HepG2 (cell line): ENCODE data around the gene ORMDL3. TPM values are rescaled to one million over a fixed set of nuclear protein-coding genes. Genes with fewer than 3 reads are reported as not detected.

ENCODE experiments used
- DNMT1 ChIP-seq: sonication (generic); formaldehyde crosslinking; IDR thresholded peaks from 2 replicates; pipeline ENCODE4 v1.5.1; 2020; ENCODE audit warnings: mild to moderate bottlenecking, missing genetic modification reagents
- EHMT2 ChIP-seq: fragments of 200-600 bp; sonication (generic); IDR thresholded peaks from 2 replicates; pipeline ENCODE4 v1.7.0; 2017; ENCODE audit warnings: antibody characterized with exemption, low read depth, low read length, borderline replicate concordance
- EP300 ChIP-seq, 3 experiments: sonication (generic) in 1 of 3; formaldehyde crosslinking in 1 of 3; IDR thresholded peaks; 2 replicates each; pipeline versions ENCODE4 v1.5.1 to v1.6.1; 2011 to 2020; ENCODE audit warnings: low read depth in 2 of 3, low read length in 2 of 3, borderline replicate concordance in 1 of 3, improper control_type of control experiment in 1 of 3, mild to moderate bottlenecking in 1 of 3, missing genetic modification reagents in 1 of 3, moderate library complexity in 1 of 3
- FOXM1 ChIP-seq: sonication (generic); formaldehyde crosslinking; IDR thresholded peaks from 2 replicates; pipeline ENCODE4 v1.5.0; 2020; ENCODE audit warnings: missing genetic modification reagents
- SIN3B ChIP-seq: fragments of 150-350 bp; IDR thresholded peaks from 2 replicates; pipeline ENCODE4 v1.6.1; 2014; ENCODE audit warnings: low read length
- TAF15 ChIP-seq: fragments of 200-400 bp; formaldehyde crosslinking; IDR thresholded peaks from one replicate; pipeline ENCODE4 v1.6.1; 2018; ENCODE audit warnings: mild to moderate bottlenecking, low read depth, low read length; ENCODE audit not compliant: poor library complexity, severe bottlenecking
- ZBTB10 ChIP-seq: sonication (generic); formaldehyde crosslinking; IDR thresholded peaks from 2 replicates; pipeline ENCODE4 v1.4.0; 2020; ENCODE audit warnings: missing genetic modification reagents, borderline replicate concordance
- ZHX1 ChIP-seq: sonication (generic); formaldehyde crosslinking; IDR thresholded peaks from 2 replicates; pipeline ENCODE4 v1.8.1; 2022; ENCODE audit warnings: low read depth, mild to moderate bottlenecking, missing genetic modification reagents
- ZNF136 ChIP-seq: sonication (generic); formaldehyde crosslinking; IDR thresholded peaks from 2 replicates; pipeline ENCODE4 v1.8.1; 2022; ENCODE audit warnings: low read depth, mild to moderate bottlenecking, moderate library complexity, missing genetic modification reagents
- ZNF562 ChIP-seq: sonication (generic); formaldehyde crosslinking; IDR thresholded peaks from 2 replicates; pipeline ENCODE4 v1.8.0; 2022; ENCODE audit warnings: missing genetic modification reagents, borderline replicate concordance
- ZNF569 ChIP-seq: sonication (generic); formaldehyde crosslinking; IDR thresholded peaks from 2 replicates; pipeline ENCODE4 v1.5.0; 2020; ENCODE audit warnings: mild to moderate bottlenecking, missing genetic modification reagents, moderate library complexity, borderline replicate concordance
- polyA plus RNA-seq, 8 experiments: library from polyadenylated mRNA; depleted of rRNA in 3 of 8; stranded (reverse) in 7 of 8; unstranded in 1 of 8; fragments of >200 nt; fragmentation: Illumina TruSeq in 4 of 8; extraction: Trizol in 4 of 8; gene quantifications; 2 replicates each; pipeline versions ENCODE4 v1.2.1 to v1.2.3, GENCODE V29; 2011 to 2016; ENCODE audit warnings: low read depth in 4 of 8, missing spikeins in 1 of 8, mixed read lengths in 1 of 8; ENCODE audit not compliant: insufficient read depth in 1 of 8
- total RNA-seq, 5 experiments: library from RNA; depleted of rRNA; stranded (reverse); fragments of >200 nt; fragmentation: Illumina TruSeq; extraction: Trizol; gene quantifications; 2 replicates each; pipeline ENCODE4 v1.2.3, GENCODE V29; 2016; ENCODE audit warnings: low read depth in 1 of 5
- TF ChIP-seq, protein P1 (sequence below): IDR thresholded peaks from 2 replicates; pipeline ENCODE4 v1.6.1; 2016; ENCODE audit warnings: missing compliant biosample characterization, missing genetic modification reagents, borderline replicate concordance
- TF ChIP-seq, protein P2 (sequence below): sonication (generic); formaldehyde crosslinking; IDR thresholded peaks from 2 replicates; pipeline ENCODE4 v1.9.0; 2022; ENCODE audit warnings: low read depth, missing genetic modification reagents
- TF ChIP-seq, protein P3 (sequence below): sonication (generic); formaldehyde crosslinking; IDR thresholded peaks from 2 replicates; pipeline ENCODE4 v1.8.0; 2022; ENCODE audit warnings: missing genetic modification reagents, mild to moderate bottlenecking, borderline replicate concordance
- TF ChIP-seq, protein P4 (sequence below): sonication (generic); formaldehyde crosslinking; IDR thresholded peaks from 2 replicates; pipeline ENCODE4 v1.5.0; 2020; ENCODE audit warnings: missing genetic modification reagents

The ORMDL3 gene
- total and polyA plus RNA-seq, 2 of the 13 experiments (the other 11 are each of a cell fraction or from before 2014, with no cell fraction given) = 181 to 384 TPM

- TF ChIP-seq EP300 (IDR thresholded peaks at IDR 0.05; ENCODE audit: low read depth in 2 of 2, low read length in 2 of 2) (peak in 1 of 2 experiments; percentile 37; a peak in 1 of 4 replicates), EP300 (CRISPR knock-in tag; IDR thresholded peaks at IDR 0.05; ENCODE audit: borderline replicate concordance) (no peak), ZNF562 (no peak), ZNF569 (CRISPR knock-in tag) (no peak), ZBTB10 (CRISPR knock-in tag) (no peak), EHMT2 (no peak), DNMT1 (CRISPR knock-in tag) (peak; percentile 18; the same call in 1 of the 2 replicates), ZNF136 (CRISPR knock-in tag) (peak; percentile 22; the same call in 1 of the 2 replicates), SIN3B (peak; percentile 77), FOXM1 (CRISPR knock-in tag) (no peak), TAF15 (peak; percentile 3), ZHX1 (CRISPR knock-in tag) (peak; percentile 73; the same call in 1 of the 2 replicates)
- TF ChIP-seq, protein P1, sequence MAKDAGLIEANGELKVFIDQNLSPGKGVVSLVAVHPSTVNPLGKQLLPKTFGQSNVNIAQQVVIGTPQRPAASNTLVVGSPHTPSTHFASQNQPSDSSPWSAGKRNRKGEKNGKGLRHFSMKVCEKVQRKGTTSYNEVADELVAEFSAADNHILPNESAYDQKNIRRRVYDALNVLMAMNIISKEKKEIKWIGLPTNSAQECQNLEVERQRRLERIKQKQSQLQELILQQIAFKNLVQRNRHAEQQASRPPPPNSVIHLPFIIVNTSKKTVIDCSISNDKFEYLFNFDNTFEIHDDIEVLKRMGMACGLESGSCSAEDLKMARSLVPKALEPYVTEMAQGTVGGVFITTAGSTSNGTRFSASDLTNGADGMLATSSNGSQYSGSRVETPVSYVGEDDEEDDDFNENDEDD (CRISPR knock-in tag) = peak; percentile 68
- TF ChIP-seq, protein P2, sequence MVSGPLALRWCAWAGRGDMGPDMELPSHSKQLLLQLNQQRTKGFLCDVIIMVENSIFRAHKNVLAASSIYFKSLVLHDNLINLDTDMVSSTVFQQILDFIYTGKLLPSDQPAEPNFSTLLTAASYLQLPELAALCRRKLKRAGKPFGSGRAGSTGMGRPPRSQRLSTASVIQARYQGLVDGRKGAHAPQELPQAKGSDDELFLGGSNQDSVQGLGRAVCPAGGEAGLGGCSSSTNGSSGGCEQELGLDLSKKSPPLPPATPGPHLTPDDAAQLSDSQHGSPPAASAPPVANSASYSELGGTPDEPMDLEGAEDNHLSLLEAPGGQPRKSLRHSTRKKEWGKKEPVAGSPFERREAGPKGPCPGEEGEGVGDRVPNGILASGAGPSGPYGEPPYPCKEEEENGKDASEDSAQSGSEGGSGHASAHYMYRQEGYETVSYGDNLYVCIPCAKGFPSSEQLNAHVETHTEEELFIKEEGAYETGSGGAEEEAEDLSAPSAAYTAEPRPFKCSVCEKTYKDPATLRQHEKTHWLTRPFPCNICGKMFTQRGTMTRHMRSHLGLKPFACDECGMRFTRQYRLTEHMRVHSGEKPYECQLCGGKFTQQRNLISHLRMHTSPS (CRISPR knock-in tag) = no peak; the same call in 1 of the 2 replicates
- TF ChIP-seq, protein P3, sequence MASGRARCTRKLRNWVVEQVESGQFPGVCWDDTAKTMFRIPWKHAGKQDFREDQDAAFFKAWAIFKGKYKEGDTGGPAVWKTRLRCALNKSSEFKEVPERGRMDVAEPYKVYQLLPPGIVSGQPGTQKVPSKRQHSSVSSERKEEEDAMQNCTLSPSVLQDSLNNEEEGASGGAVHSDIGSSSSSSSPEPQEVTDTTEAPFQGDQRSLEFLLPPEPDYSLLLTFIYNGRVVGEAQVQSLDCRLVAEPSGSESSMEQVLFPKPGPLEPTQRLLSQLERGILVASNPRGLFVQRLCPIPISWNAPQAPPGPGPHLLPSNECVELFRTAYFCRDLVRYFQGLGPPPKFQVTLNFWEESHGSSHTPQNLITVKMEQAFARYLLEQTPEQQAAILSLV (CRISPR knock-in tag) = no peak
- TF ChIP-seq, protein P4, sequence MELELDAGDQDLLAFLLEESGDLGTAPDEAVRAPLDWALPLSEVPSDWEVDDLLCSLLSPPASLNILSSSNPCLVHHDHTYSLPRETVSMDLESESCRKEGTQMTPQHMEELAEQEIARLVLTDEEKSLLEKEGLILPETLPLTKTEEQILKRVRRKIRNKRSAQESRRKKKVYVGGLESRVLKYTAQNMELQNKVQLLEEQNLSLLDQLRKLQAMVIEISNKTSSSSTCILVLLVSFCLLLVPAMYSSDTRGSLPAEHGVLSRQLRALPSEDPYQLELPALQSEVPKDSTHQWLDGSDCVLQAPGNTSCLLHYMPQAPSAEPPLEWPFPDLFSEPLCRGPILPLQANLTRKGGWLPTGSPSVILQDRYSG (CRISPR knock-in tag) = peak; percentile 69; the same call in 1 of the 2 replicates
Observed at GRCh38 chr17:39927101-39927928, at the start of gene ORMDL3, which contains the start of gene LRRC3C (continued).
